H1 (cell line): ENCODE results near the gene UBALD1. TPM values are rescaled to one million over a fixed set of nuclear protein-coding genes. Genes with fewer than 3 reads are reported as not detected.

Source experiments
- EP300 ChIP-seq, 2 experiments: IDR thresholded peaks; 1 replicate in 1 of 2; 2 replicates in 1 of 2; pipeline ENCODE4 v1.6.1; 2011 to 2012; ENCODE audit warnings: low read depth in 2 of 2, low read length in 2 of 2, mild to moderate bottlenecking in 2 of 2, borderline replicate concordance in 1 of 2, inconsistent platforms in 1 of 2, moderate library complexity in 1 of 2
- NANOG ChIP-seq: IDR thresholded peaks from 2 replicates; pipeline ENCODE4 v1.6.1; 2011; ENCODE audit warnings: low read length, low read depth, mild to moderate bottlenecking, inconsistent platforms; ENCODE audit not compliant: insufficient read depth, poor library complexity, severe bottlenecking
- SIN3A ChIP-seq, 2 experiments: IDR thresholded peaks in 1 of 2; conservative IDR thresholded peaks in 1 of 2; 2 replicates each; pipeline ENCODE4 v1.6.1; 2011 to 2012; ENCODE audit warnings: low read length in 2 of 2, improper control_type of control experiment in 1 of 2, low read depth in 1 of 2, mild to moderate bottlenecking in 1 of 2
- TEAD4 ChIP-seq: IDR thresholded peaks from 2 replicates; pipeline ENCODE4 v1.6.1; 2012; ENCODE audit warnings: low read depth, low read length, inconsistent platforms, mixed read lengths
- polyA plus RNA-seq, 7 experiments: library from polyadenylated mRNA; depleted of rRNA in 3 of 7; stranded (reverse) in 5 of 7; unstranded in 2 of 7; fragments of >200 nt in 5 of 7; fragments of 200-250 nt in 2 of 7; gene quantifications; 1 replicate in 5 of 7; 2 replicates in 1 of 7; 4 replicates in 1 of 7; pipeline versions ENCODE4 v1.2.1 to v1.2.3, GENCODE V29; 2011 to 2013; ENCODE audit warnings: missing spikeins in 2 of 7, mixed read lengths in 2 of 7
- total RNA-seq: library from RNA; stranded (reverse); fragmentation: NEBNext Ultra II Directional; extraction: Animal tissue kit (Norgen Biotek cat#: 25700); gene quantifications from 2 replicates; pipeline ENCODE4 v1.2.1, GENCODE V29; 2021
- TF ChIP-seq, protein P1 (sequence below): fragments of 300-600 bp; sonication (generic); IDR thresholded peaks from 2 replicates; pipeline ENCODE4 v1.7.1; 2012; ENCODE audit warnings: low read length, moderate library complexity, mild to moderate bottlenecking, inconsistent platforms; ENCODE audit not compliant: insufficient replicate concordance

The UBALD1 gene
- total and polyA plus RNA-seq, 2 of the 8 experiments (the other 6 are each of a cell fraction or from before 2014, with no cell fraction given): 28.6 to 62.0 TPM

DNA sequence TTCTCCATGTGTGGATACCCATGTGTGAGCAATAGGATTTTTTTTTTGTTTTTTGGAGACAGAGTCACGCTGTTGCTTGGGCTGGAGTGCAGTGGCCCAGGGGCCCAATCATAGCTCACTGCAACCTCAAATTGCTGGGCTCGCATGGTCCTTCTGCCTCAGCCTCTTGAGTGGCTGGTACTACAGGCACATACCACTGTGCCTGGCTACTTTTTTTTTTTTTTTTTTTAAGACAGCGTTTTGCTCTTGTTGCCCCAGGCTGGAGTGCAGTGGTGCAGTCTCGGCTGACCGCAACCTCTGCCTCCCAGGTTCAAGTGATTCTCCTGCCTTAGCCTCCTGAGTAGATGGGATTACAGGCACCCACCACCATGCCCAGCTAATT, 26.6 kb upstream of the UBALD1 start (continued):
- TF ChIP-seq, protein P1, sequence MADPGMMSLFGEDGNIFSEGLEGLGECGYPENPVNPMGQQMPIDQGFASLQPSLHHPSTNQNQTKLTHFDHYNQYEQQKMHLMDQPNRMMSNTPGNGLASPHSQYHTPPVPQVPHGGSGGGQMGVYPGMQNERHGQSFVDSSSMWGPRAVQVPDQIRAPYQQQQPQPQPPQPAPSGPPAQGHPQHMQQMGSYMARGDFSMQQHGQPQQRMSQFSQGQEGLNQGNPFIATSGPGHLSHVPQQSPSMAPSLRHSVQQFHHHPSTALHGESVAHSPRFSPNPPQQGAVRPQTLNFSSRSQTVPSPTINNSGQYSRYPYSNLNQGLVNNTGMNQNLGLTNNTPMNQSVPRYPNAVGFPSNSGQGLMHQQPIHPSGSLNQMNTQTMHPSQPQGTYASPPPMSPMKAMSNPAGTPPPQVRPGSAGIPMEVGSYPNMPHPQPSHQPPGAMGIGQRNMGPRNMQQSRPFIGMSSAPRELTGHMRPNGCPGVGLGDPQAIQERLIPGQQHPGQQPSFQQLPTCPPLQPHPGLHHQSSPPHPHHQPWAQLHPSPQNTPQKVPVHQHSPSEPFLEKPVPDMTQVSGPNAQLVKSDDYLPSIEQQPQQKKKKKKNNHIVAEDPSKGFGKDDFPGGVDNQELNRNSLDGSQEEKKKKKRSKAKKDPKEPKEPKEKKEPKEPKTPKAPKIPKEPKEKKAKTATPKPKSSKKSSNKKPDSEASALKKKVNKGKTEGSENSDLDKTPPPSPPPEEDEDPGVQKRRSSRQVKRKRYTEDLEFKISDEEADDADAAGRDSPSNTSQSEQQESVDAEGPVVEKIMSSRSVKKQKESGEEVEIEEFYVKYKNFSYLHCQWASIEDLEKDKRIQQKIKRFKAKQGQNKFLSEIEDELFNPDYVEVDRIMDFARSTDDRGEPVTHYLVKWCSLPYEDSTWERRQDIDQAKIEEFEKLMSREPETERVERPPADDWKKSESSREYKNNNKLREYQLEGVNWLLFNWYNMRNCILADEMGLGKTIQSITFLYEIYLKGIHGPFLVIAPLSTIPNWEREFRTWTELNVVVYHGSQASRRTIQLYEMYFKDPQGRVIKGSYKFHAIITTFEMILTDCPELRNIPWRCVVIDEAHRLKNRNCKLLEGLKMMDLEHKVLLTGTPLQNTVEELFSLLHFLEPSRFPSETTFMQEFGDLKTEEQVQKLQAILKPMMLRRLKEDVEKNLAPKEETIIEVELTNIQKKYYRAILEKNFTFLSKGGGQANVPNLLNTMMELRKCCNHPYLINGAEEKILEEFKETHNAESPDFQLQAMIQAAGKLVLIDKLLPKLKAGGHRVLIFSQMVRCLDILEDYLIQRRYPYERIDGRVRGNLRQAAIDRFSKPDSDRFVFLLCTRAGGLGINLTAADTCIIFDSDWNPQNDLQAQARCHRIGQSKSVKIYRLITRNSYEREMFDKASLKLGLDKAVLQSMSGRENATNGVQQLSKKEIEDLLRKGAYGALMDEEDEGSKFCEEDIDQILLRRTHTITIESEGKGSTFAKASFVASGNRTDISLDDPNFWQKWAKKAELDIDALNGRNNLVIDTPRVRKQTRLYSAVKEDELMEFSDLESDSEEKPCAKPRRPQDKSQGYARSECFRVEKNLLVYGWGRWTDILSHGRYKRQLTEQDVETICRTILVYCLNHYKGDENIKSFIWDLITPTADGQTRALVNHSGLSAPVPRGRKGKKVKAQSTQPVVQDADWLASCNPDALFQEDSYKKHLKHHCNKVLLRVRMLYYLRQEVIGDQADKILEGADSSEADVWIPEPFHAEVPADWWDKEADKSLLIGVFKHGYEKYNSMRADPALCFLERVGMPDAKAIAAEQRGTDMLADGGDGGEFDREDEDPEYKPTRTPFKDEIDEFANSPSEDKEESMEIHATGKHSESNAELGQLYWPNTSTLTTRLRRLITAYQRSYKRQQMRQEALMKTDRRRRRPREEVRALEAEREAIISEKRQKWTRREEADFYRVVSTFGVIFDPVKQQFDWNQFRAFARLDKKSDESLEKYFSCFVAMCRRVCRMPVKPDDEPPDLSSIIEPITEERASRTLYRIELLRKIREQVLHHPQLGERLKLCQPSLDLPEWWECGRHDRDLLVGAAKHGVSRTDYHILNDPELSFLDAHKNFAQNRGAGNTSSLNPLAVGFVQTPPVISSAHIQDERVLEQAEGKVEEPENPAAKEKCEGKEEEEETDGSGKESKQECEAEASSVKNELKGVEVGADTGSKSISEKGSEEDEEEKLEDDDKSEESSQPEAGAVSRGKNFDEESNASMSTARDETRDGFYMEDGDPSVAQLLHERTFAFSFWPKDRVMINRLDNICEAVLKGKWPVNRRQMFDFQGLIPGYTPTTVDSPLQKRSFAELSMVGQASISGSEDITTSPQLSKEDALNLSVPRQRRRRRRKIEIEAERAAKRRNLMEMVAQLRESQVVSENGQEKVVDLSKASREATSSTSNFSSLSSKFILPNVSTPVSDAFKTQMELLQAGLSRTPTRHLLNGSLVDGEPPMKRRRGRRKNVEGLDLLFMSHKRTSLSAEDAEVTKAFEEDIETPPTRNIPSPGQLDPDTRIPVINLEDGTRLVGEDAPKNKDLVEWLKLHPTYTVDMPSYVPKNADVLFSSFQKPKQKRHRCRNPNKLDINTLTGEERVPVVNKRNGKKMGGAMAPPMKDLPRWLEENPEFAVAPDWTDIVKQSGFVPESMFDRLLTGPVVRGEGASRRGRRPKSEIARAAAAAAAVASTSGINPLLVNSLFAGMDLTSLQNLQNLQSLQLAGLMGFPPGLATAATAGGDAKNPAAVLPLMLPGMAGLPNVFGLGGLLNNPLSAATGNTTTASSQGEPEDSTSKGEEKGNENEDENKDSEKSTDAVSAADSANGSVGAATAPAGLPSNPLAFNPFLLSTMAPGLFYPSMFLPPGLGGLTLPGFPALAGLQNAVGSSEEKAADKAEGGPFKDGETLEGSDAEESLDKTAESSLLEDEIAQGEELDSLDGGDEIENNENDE: no peak
- no peak for TF ChIP-seq NANOG
- no peak for TF ChIP-seq SIN3A (conservative IDR thresholded peaks at IDR 0.05 in 1 of 2, IDR thresholded peaks at IDR 0.05 in 1 of 2; ENCODE audit: low read depth in 1 of 2, low read length in 2 of 2)
- no peak for TF ChIP-seq EP300 (IDR thresholded peaks at IDR 0.05; ENCODE audit: borderline replicate concordance in 1 of 2, low read depth in 2 of 2, low read length in 2 of 2)
- no peak for TF ChIP-seq TEAD4
- TF ChIP-seq, all 59 proteins: peak for 0
